Amniotic stem cell (primary cell): ENCODE measurements around the gene DDR1.
"Not testable (repeated sequence)": the region's sequence is repeated elsewhere in the genome, so short reads cannot be mapped to it uniquely, and the experiment has no call there.

Experiments used
- DNase-seq: peaks from one replicate; lab custom pipeline; 2025; lab: John Stamatoyannopoulos, UW

DDR1 gene

DNA sequence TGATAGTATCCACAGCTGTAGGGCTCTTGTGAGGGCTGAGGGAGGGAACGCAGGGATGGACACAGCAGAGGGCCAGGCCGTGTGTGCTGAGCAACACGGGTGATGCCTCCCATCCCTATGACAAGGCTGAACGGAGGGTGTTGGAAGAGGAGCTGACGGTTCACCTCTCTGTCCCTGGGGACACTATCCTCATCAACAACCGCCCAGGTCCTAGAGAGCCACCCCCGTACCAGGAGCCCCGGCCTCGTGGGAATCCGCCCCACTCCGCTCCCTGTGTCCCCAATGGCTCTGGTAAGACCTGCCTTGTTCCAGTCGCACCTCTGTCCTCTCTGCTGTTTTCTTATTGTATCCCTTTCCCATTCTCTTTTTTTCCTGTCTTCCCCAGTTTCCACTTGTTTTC lies 10.1 kb downstream of the DDR1 start:
- DNase-seq = no peak

DNA sequence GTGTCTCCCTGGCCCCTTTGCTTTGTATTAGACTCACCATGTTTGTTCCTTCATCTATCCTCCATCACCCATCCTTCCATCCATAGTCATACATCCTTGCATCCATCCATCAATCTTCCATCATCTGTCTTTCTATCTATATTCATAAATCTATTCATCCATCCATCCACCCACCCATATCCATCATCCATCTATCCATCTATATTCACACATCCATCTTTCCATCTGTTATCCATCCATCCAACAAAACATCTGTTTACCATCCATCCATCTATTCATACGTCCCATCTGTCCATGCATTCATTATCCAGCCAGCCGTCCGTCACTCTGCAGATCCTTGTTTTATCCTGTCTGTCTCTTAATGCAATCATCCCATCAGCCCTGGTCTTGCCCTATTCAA lies 10.6 kb downstream of the DDR1 start:
- no peak for DNase-seq

GRCh38 chr6:30895343-30895742 lies 11.0 kb downstream of the DDR1 start:
- no peak for DNase-seq

- DNase-seq = no peak
These were observed 12.2 kb downstream of the DDR1 start for GRCh38 chr6:30896541-30896940.

GRCh38 chr6:30897882-30898281 lies 13.6 kb downstream of the DDR1 start:
- DNase-seq = no peak

GRCh38 chr6:30898750-30899360 lies 14.5 kb downstream of the DDR1 start:
- DNase-seq = no peak

DNA sequence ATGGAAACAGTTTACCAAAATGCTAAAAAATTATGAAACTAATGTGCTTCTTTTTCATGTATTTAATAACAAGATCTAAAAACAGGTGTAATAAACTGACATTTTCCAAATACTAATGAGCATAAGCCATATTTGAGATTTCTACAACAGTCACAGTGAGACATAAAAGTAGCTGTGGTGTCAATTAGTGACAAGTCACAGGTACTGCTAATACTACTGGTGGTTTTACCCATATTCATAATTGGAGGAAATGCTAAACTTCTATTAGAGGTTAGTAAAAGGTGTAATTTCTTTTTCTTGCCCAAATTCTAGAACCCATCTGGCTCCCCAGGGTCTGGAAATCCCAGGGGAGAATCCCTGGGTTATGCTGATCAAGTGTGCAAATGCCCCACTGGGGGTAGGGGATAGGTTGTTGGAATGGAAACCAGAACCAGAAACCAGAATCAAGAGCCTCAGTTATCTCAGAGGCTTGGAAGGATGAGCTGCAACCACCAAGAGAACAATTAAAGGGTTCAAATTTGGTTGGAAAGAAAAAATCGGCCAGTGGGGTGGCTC lies 16.6 kb downstream of the DDR1 start:
- DNase-seq = no peak

GRCh38 chr6:30901436-30901835 lies 17.1 kb downstream of the DDR1 start:
- no peak for DNase-seq

- DNase-seq = not testable (repeated sequence)
These were observed 17.9 kb downstream of the DDR1 start for GRCh38 chr6:30902196-30902595.

DNA sequence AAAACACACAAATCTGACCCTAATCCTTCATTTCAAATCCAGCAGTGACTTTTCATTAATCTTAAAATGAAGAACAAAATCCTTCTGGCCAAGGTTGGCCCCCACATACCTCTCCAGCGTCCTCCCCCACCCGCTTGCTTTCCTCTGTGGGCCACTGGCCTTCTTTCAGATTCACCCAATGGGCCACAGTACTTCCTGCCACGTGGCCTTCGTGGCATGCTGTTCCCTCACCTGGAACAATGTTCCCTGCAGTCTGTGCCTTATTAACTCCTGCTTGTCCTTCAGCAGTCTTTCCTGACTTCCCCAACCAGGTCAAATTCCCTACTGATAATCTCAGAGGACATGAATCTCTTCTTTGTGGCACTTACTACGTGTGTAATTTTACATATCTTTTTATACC lies 18.4 kb downstream of the DDR1 start:
- DNase-seq = no peak

- no peak for DNase-seq
These were observed 18.9 kb downstream of the DDR1 start for GRCh38 chr6:30903236-30903635.

- DNase-seq = not testable (repeated sequence)
These were observed 23.0 kb downstream of the DDR1 start for GRCh38 chr6:30907290-30907757.

DNA sequence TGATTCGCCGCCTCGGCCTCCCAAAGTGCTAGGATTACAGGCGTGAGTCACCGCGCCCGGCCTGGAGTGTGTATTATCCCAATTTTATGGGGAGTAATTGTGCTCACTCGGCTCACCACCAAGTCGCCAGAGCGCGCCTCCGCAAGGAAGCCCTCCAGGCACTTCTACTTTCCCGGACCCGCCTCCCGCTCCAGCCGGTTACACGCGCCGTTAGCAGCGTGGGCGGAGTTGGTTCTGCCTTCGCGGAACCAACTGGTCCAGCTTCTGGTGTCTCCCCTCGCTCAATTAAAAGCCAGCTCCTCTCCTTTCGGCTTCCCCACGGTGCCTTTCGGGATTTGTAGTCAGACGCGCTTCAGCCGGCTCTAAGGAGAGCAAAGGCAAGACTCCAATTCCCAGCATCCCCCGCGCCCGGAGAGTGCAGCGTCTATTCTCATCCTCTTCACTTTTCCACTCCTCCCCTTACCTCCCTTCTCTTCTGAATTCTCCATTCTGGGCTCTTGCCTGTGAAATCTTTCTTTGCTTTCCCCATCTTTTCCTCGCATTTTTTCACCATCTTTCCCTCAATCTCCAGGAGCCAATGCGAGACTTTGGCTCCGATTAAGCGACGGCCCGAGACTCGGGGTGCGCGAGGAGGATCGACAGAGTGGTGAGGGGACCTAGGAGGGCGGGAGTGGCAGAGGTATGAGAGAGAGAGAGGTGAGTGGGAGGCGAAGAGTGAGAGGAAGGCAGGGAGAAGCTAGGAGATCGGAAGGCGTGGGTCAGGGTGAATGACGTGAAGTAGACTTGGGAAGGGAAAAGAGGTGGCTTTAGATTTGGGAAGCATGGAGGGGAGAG lies 23.7 kb downstream of the DDR1 start, which contains the start of gene GTF2H4:
GTF2H4 (plus strand) TSS at position 450 of the 834 bp plus-strand sequence.
- peak; percentile 98 for DNase-seq

DNA sequence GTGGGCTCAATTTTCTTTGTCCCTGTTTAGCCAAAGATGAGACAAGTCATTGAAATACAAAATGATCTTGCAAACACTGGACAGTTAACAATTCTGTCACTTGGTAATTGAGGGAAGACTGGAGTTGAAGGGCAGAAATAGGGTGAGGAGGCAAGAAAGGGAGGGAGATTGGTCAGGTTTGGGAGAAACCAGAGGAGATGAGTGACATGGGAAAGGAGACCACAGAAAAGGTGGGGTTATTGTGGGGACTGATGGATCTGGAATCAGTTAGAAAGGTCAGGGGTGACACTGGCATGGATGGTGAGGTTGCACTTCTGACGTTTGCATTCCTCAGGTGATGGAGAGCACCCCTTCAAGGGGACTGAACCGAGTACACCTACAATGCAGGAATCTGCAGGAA lies 24.4 kb downstream of the DDR1 start:
- DNase-seq = no peak

DNA sequence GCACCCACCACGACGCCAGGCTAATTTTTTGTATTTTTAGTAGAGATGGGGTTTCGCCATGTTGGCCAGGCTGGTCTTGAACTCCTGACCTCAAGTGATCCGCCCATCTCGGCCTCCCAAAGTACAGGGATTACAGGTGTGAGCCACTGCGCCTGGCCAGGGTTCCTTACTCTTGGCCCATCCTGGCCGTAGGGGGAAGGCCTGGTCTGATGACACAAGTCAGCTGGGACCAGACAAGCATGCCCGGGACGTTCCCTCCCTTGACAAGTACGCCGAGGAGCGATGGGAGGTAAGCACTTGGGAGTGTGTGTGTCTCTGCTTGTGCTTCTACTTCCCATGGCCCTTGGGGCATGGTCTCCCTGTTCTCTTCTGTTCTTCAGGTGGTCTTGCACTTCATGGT lies 26.2 kb downstream of the DDR1 start:
- not testable (repeated sequence) for DNase-seq

GRCh38 chr6:30912746-30913520 lies 28.6 kb downstream of the DDR1 start:
- no peak for DNase-seq

- DNase-seq = no peak
These were observed 29.4 kb downstream of the DDR1 start for GRCh38 chr6:30913721-30914075.

DNA sequence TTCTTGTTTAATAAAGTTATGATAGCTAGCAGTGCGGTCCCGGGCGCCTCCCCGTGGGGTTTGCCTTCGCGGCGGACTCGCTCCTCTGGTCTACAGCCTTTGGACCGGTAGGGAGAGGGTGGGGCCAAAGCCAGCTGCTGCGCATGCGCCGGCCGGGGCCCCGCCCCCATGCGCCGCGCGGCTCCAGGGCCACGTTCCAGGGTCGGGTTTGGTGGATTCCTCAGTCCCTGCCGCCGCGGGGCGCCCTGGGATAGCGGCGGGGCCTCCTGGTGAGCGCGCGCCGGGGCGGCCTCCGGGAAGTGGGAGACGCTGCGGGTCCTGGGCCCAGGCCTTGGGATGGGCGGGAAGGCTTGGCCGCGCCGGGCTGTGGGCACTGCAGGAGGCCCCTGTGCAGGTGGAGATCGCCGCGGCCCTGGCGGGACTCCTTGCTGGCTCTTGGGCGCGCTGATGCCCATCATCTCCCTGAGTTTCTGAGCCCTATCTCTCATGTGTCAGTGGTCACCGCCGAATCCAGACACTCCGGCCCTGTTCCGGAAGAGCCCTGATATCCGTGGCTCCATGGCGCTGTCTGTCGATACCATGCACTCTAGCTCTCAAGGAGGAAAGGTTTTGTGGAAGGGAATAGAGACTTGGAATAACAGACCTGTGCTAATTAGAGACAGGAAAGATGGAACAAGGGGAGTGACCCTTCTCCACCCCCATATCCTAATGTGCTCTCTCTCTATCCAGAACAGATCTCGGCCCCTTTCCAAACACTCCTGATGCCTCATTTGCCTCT lies 29.9 kb downstream of the DDR1 start, which contains the start of gene VARS2:
VARS2 (plus strand) TSS at position 163 of the 778 bp plus-strand sequence; CDS start at position 762, 599 bp downstream.
- DNase-seq = peak; percentile 76

DNA sequence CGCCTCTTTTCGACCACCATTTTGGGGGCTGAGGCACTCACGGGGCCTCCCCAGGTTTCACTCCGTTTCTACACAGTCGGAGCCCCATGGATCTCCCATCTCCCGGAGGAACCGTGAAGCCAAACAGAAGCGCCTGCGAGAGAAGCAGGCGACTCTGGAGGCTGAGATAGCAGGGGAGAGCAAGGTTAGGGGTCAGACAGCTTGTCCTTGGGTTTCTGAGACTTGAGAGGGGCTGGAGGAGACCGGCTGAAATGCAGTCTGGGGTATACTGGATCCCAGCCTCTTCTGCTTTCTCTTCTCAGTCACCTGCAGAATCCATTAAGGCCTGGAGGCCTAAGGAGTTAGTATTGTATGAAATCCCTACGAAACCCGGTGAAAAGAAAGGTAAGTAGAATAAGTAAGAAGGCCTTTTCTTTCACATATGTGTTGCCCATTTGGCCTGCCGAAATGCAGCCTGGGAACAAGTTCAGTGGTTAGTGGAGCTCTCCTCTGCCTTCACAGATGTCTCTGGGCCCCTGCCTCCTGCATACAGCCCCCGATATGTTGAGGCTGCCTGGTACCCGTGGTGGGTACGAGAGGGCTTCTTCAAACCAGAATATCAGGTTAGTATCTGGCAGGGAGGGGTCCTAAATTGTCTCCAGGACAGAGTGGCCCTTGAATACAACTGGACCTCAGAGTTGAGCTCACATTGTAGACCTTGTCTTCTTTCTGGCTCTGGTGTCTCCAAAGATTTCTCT lies 30.7 kb downstream of the DDR1 start:
- no peak for DNase-seq

- DNase-seq = peak; percentile 56
These were observed 31.2 kb downstream of the DDR1 start for GRCh38 chr6:30915591-30915946.

DNA sequence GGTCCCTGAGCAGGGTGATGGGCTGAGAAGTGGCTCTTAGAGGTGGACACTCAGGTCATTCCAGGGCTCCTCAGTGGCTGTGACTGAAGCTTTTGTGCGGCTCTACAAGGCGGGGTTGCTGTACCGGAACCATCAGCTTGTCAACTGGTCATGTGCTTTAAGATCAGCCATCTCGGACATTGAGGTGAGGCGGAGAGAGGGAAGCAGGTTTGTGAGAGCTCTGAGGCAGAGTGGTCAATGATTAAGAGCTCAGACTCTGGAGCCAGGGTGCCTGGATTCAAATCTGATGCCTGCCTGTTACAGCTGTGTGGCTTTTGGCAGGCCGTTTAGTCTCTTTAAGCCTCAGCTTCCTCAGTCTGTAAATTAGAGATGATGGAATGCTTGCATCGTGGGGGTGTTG lies 32.7 kb downstream of the DDR1 start:
- no peak for DNase-seq
